ENCODE measurements around the gene SLIT3.

GRCh38 chr5:168931638-168932345 lies 369.1 kb downstream of the SLIT3 start:
- no peak for TF ChIP-seq POLR2A (IDR thresholded peaks at IDR 0.05; ENCODE audit: low read length)
- TF ChIP-seq GATA1 (IDR thresholded peaks at IDR 0.05; ENCODE audit: low read depth, low read length): no peak

All from erythroblast (primary cell).